Measurements from ENCODE around the gene RIMS4.

Gene RIMS4

GRCh38 chr20:44739942-44740341 lies 70.4 kb downstream of the RIMS4 start:
- no peak for DNase-seq (ENCODE audit: low read depth)

GRCh38 chr20:44738813-44739477 lies 71.4 kb downstream of the RIMS4 start:
- DNase-seq (ENCODE audit: low read depth), result no peak

GRCh38 chr20:44737116-44737515 lies 73.2 kb downstream of the RIMS4 start:
- DNase-seq (ENCODE audit: low read depth), result no peak

GRCh38 chr20:44736170-44737021 lies 74.0 kb downstream of the RIMS4 start:
- DNase-seq (ENCODE audit: low read depth), result no peak

- no peak for DNase-seq (ENCODE audit: low read depth)
These were observed 74.6 kb downstream of the RIMS4 start for GRCh38 chr20:44735816-44736169.

GRCh38 chr20:44734938-44735337 lies 75.4 kb downstream of the RIMS4 start:
- no peak for DNase-seq (ENCODE audit: low read depth)

- peak; percentile 14 for DNase-seq (ENCODE audit: low read depth)
These were observed 76.8 kb downstream of the RIMS4 start for GRCh38 chr20:44733341-44734069.

GRCh38 chr20:44732327-44732726 lies 78.0 kb downstream of the RIMS4 start:
- DNase-seq (ENCODE audit: low read depth), result no peak

- no peak for DNase-seq (ENCODE audit: low read depth)
These were observed 78.7 kb downstream of the RIMS4 start for GRCh38 chr20:44731657-44732056.

GRCh38 chr20:44730441-44730840 lies 79.9 kb downstream of the RIMS4 start:
- no peak for DNase-seq (ENCODE audit: low read depth)

GRCh38 chr20:44728801-44729443 lies 81.4 kb downstream of the RIMS4 start:
- no peak for DNase-seq (ENCODE audit: low read depth)

GRCh38 chr20:44727651-44728050 lies 82.7 kb downstream of the RIMS4 start:
- no peak for DNase-seq (ENCODE audit: low read depth)

GRCh38 chr20:44727039-44727438 lies 83.3 kb downstream of the RIMS4 start:
- no peak for DNase-seq (ENCODE audit: low read depth)

- no peak for DNase-seq (ENCODE audit: low read depth)
These were observed 84.5 kb downstream of the RIMS4 start for GRCh38 chr20:44725837-44726236.

GRCh38 chr20:44724423-44725091 lies 85.8 kb downstream of the RIMS4 start:
- DNase-seq (ENCODE audit: low read depth), result no peak

- no peak for DNase-seq (ENCODE audit: low read depth)
These were observed 86.5 kb downstream of the RIMS4 start for GRCh38 chr20:44723798-44724362.

GRCh38 chr20:44723391-44723790 lies 87.0 kb downstream of the RIMS4 start:
- DNase-seq (ENCODE audit: low read depth), result no peak

- no peak for DNase-seq (ENCODE audit: low read depth)
These were observed 87.4 kb downstream of the RIMS4 start for GRCh38 chr20:44722990-44723389.

- no peak for DNase-seq (ENCODE audit: low read depth)
These were observed 88.6 kb downstream of the RIMS4 start for GRCh38 chr20:44721785-44722054.

- no peak for DNase-seq (ENCODE audit: low read depth)
These were observed 89.2 kb downstream of the RIMS4 start for GRCh38 chr20:44720997-44721784.

- no peak for DNase-seq (ENCODE audit: low read depth)
These were observed 89.7 kb downstream of the RIMS4 start for GRCh38 chr20:44720621-44720996.

All from stimulated activated CD8-positive, alpha-beta memory T cell treated with anti-CD3 and anti-CD28 coated beads, Interleukin-15, amount 100 ng/mL, for 1 hour (primary cell).